Endothelial cell of umbilical vein (primary cell): ENCODE data around the gene STX8.

Experiments used
- EZH2 ChIP-seq: IDR thresholded peaks from 2 replicates; pipeline ENCODE4 v1.6.1; 2012; ENCODE audit warnings: borderline replicate concordance, low read depth, mild to moderate bottlenecking, moderate library complexity, low read length, inconsistent platforms; ENCODE audit not compliant: severe bottlenecking
- FOS ChIP-seq: IDR thresholded peaks from 2 replicates; pipeline ENCODE4 v1.6.1; 2011; ENCODE audit warnings: mild to moderate bottlenecking, low read length, moderate library complexity, borderline replicate concordance; ENCODE audit not compliant: insufficient read depth
- GATA2 ChIP-seq: IDR thresholded peaks from 2 replicates; pipeline ENCODE4 v1.7.0; 2011; ENCODE audit warnings: low read depth, mild to moderate bottlenecking, moderate library complexity, mixed read lengths, low read length; ENCODE audit not compliant: insufficient read length, insufficient read depth
- MYC ChIP-seq: IDR thresholded peaks from one replicate; pipeline ENCODE4 v1.6.1; 2011; ENCODE audit warnings: mild to moderate bottlenecking, low read depth, low read length
- POLR2A ChIP-seq: IDR thresholded peaks from 2 replicates; pipeline ENCODE4 v1.6.1; 2012; ENCODE audit warnings: low read depth, mild to moderate bottlenecking, control low read depth, low read length
- POLR2AphosphoS5 ChIP-seq: IDR thresholded peaks from 2 replicates; pipeline ENCODE4 v1.6.1; 2012; ENCODE audit warnings: low read depth, mild to moderate bottlenecking, control low read depth, low read length, moderate library complexity; ENCODE audit not compliant: insufficient read depth
- TF ChIP-seq, protein P1 (sequence below), 2 donors: IDR thresholded peaks; 1 replicate in 1 of 2; 2 replicates in 1 of 2; pipeline ENCODE4 v1.5.1; 2011; ENCODE audit warnings: low read length in 2 of 2, mild to moderate bottlenecking in 2 of 2, moderate library complexity in 2 of 2, control low read depth in 1 of 2, inconsistent platforms in 1 of 2, low read depth in 1 of 2; ENCODE audit not compliant: insufficient read depth in 1 of 2; ENCODE audit errors: extremely low read depth in 1 of 2
- TF ChIP-seq, protein P2 (sequence below): IDR thresholded peaks from 2 replicates; pipeline ENCODE4 v1.6.1; 2011; ENCODE audit not compliant: insufficient read depth, insufficient read length

DNA sequence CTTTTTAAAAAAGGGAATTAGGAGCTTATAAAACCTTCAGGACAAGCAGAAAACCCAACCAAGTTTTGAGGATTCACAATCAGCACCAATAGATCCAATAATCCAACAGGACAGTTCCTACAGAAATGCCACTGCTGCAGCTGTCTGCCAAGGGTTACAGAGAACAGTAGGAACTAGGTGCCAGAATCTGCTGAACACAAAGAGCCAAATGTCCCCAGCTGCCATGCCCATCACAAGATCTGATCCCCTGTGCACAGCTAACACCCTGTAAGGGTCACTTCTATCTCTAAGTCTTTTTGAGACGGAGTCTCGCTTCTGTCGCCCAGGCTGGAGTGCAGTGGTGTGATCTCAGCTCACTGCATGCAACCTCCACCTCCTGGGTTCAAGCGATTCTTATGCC is 262.3 kb downstream of the STX8 start:
- TF ChIP-seq, protein P1, sequence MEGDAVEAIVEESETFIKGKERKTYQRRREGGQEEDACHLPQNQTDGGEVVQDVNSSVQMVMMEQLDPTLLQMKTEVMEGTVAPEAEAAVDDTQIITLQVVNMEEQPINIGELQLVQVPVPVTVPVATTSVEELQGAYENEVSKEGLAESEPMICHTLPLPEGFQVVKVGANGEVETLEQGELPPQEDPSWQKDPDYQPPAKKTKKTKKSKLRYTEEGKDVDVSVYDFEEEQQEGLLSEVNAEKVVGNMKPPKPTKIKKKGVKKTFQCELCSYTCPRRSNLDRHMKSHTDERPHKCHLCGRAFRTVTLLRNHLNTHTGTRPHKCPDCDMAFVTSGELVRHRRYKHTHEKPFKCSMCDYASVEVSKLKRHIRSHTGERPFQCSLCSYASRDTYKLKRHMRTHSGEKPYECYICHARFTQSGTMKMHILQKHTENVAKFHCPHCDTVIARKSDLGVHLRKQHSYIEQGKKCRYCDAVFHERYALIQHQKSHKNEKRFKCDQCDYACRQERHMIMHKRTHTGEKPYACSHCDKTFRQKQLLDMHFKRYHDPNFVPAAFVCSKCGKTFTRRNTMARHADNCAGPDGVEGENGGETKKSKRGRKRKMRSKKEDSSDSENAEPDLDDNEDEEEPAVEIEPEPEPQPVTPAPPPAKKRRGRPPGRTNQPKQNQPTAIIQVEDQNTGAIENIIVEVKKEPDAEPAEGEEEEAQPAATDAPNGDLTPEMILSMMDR (IDR thresholded peaks at IDR 0.05; ENCODE audit: extremely low read depth in 1 of 2, insufficient read depth in 1 of 2, low read depth in 1 of 2, low read length in 2 of 2): no peak
- TF ChIP-seq POLR2AphosphoS5 (no peak), POLR2A (no peak), MYC (no peak), EZH2 (no peak), GATA2 (no peak), FOS (no peak)
- TF ChIP-seq, protein P2, sequence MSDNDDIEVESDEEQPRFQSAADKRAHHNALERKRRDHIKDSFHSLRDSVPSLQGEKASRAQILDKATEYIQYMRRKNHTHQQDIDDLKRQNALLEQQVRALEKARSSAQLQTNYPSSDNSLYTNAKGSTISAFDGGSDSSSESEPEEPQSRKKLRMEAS: no peak
